Pulmonary artery endothelial cell (primary cell): ENCODE measurements around the gene TMEM243. TPM values are rescaled to one million over a fixed set of nuclear protein-coding genes. Genes with fewer than 3 reads are reported as not detected.
"Not testable (repeated sequence)": the region's sequence is repeated elsewhere in the genome, so short reads cannot be mapped to it uniquely, and the experiment has no call there.

Experiments
- DNase-seq: peaks from one replicate; pipeline ENCODE4 v3.0.0-alpha.2; 2011; ENCODE audit warnings: low read depth, low spot score
- total RNA-seq: library from RNA; depleted of rRNA; stranded (reverse); fragments of >200 nt; gene quantifications from 2 replicates; pipeline ENCODE4 v1.2.3, GENCODE V29; 2014

The TMEM243 gene
- total RNA-seq, 1 donor from 2014 or later = 33.6 TPM

- DNase-seq = no peak
Observed at GRCh38 chr7:87212498-87212897, 7.0 kb downstream of the TMEM243 start.

GRCh38 chr7:87210506-87210905 is 9.0 kb downstream of the TMEM243 start:
- no peak for DNase-seq

- no peak for DNase-seq
Observed at GRCh38 chr7:87209295-87209924, 10.1 kb downstream of the TMEM243 start.

- no peak for DNase-seq
Observed at GRCh38 chr7:87206361-87206760, 13.2 kb downstream of the TMEM243 start.

- not testable (repeated sequence) for DNase-seq
Observed at GRCh38 chr7:87205701-87206100, 13.8 kb downstream of the TMEM243 start.

GRCh38 chr7:87204933-87205332 is 14.6 kb downstream of the TMEM243 start:
- DNase-seq = no peak

GRCh38 chr7:87203929-87204328 is 15.6 kb downstream of the TMEM243 start:
- DNase-seq = not testable (repeated sequence)

- DNase-seq = no peak
Observed at GRCh38 chr7:87202705-87203104, 16.8 kb downstream of the TMEM243 start.

GRCh38 chr7:87202208-87202607 is 17.3 kb downstream of the TMEM243 start:
- no peak for DNase-seq

GRCh38 chr7:87199700-87200450 is 19.7 kb downstream of the TMEM243 start:
- no peak for DNase-seq

- no peak for DNase-seq
Observed at GRCh38 chr7:87199241-87199640, 20.3 kb downstream of the TMEM243 start.

GRCh38 chr7:87193912-87194311 is 25.6 kb downstream of the TMEM243 start:
- DNase-seq = no peak

- no peak for DNase-seq
Observed at GRCh38 chr7:87192784-87193487, 26.6 kb downstream of the TMEM243 start.

GRCh38 chr7:87190783-87191182 is 28.7 kb downstream of the TMEM243 start:
- no peak for DNase-seq

GRCh38 chr7:87188930-87189329 is 30.6 kb downstream of the TMEM243 start:
- no peak for DNase-seq

- DNase-seq = no peak
Observed at GRCh38 chr7:87187120-87187519, 32.4 kb downstream of the TMEM243 start.

GRCh38 chr7:87179180-87179579 is 40.4 kb downstream of the TMEM243 start:
- DNase-seq = no peak

- DNase-seq = no peak
Observed at GRCh38 chr7:87178320-87178719, 41.2 kb downstream of the TMEM243 start.

- DNase-seq = no peak
Observed at GRCh38 chr7:87173471-87173870, 46.1 kb downstream of the TMEM243 start.

GRCh38 chr7:87171282-87171934 is 48.1 kb downstream of the TMEM243 start:
- DNase-seq = no peak

- DNase-seq = no peak
Observed at GRCh38 chr7:87170828-87171227, 48.7 kb downstream of the TMEM243 start.

- no peak for DNase-seq
Observed at GRCh38 chr7:87164433-87164832, 55.1 kb downstream of the TMEM243 start.
